CD14-positive monocyte (primary cell): ENCODE data around the gene TNXB. TPM values are rescaled to one million over a fixed set of nuclear protein-coding genes. Genes with fewer than 3 reads are reported as not detected.
"Not testable (repeated sequence)": the region's sequence is repeated elsewhere in the genome, so short reads cannot be mapped to it uniquely, and the experiment has no call there.

Experiments used
- DNase-seq, 3 donors: peaks; one replicate each; pipeline ENCODE4 v3.0.0-alpha.2; 2011 to 2022
- H2AFZ ChIP-seq: 2 replicates; pipeline ENCODE4 v1.6.0; 2012; ENCODE audit warnings: mild to moderate bottlenecking, low read depth, low read length, inconsistent platforms; ENCODE audit not compliant: insufficient read depth, poor library complexity, severe bottlenecking
- H3K27ac ChIP-seq, 2 donors: 1 replicate in 1 of 2; 2 replicates in 1 of 2; pipeline ENCODE4 v1.5.1; 2012 to 2013; ENCODE audit warnings: low read length in 2 of 2, control low read depth in 1 of 2, inconsistent platforms in 1 of 2, low read depth in 1 of 2, mild to moderate bottlenecking in 1 of 2
- H3K27me3 ChIP-seq, 2 donors: one replicate each; pipeline versions ENCODE4 v1.6.0 to v1.6.1; 2011 to 2013; ENCODE audit warnings: low read length in 2 of 2; ENCODE audit not compliant: control insufficient read depth in 2 of 2, insufficient read depth in 2 of 2
- H3K36me3 ChIP-seq, 2 donors: replicated peaks in 1 of 2; 1 replicate in 1 of 2; 2 replicates in 1 of 2; pipeline versions ENCODE4 v1.5.1 to v1.6.1; 2012 to 2013; ENCODE audit warnings: low read length in 2 of 2, control low read depth in 1 of 2, inconsistent platforms in 1 of 2, mild to moderate bottlenecking in 1 of 2; ENCODE audit not compliant: insufficient read depth in 2 of 2, control insufficient read depth in 1 of 2
- H3K4me1 ChIP-seq, 2 donors: 1 replicate in 1 of 2; 2 replicates in 1 of 2; pipeline versions ENCODE4 v1.5.1 to v1.6.1; 2012 to 2013; ENCODE audit warnings: low read length in 2 of 2, control low read depth in 1 of 2, inconsistent platforms in 1 of 2, mild to moderate bottlenecking in 1 of 2, moderate library complexity in 1 of 2; ENCODE audit not compliant: insufficient read depth in 2 of 2, control insufficient read depth in 1 of 2
- H3K4me2 ChIP-seq: replicated peaks from 2 replicates; pipeline ENCODE3; 2012; ENCODE audit warnings: low read length, moderate library complexity, mild to moderate bottlenecking; ENCODE audit not compliant: poor library complexity, severe bottlenecking; ENCODE audit errors: extremely low read depth
- H3K4me3 ChIP-seq, 3 experiments: fragments of 200-600 bp in 1 of 3; sonication (generic) in 1 of 3; replicated peaks in 1 of 3; 1 replicate in 2 of 3; 2 replicates in 1 of 3; pipeline ENCODE4 v1.5.1; 2011 to 2013; ENCODE audit warnings: low read length in 3 of 3, mild to moderate bottlenecking in 3 of 3, control low read depth in 2 of 3, low read depth in 2 of 3, inconsistent platforms in 1 of 3, moderate library complexity in 1 of 3
- H3K79me2 ChIP-seq: 2 replicates; pipeline ENCODE4 v1.6.0; 2012; ENCODE audit warnings: mild to moderate bottlenecking, control low read depth, inconsistent platforms, low read length, moderate library complexity; ENCODE audit not compliant: insufficient read depth
- H3K9ac ChIP-seq: 2 replicates; pipeline ENCODE4 v1.6.0; 2017; ENCODE audit warnings: low read length, mild to moderate bottlenecking; ENCODE audit not compliant: insufficient read depth, poor library complexity, severe bottlenecking
- H3K9me3 ChIP-seq, 2 donors: replicated peaks in 1 of 2; 1 replicate in 1 of 2; 2 replicates in 1 of 2; pipeline versions ENCODE4 v1.5.1 to v1.6.1; 2012 to 2013; ENCODE audit warnings: low read length in 2 of 2, control low read depth in 1 of 2; ENCODE audit not compliant: control insufficient read depth in 1 of 2, insufficient read depth in 1 of 2
- H4K20me1 ChIP-seq: 2 replicates; pipeline ENCODE4 v1.6.0; 2012; ENCODE audit warnings: mild to moderate bottlenecking, low read length, control low read depth, moderate library complexity; ENCODE audit not compliant: insufficient read depth
- H3K27ac Mint-ChIP-seq, 7 donors: one replicate each; pipeline ENCODE4 v1.8.0; 2020; ENCODE audit warnings: mild to moderate bottlenecking in 7 of 7, mixed read lengths in 7 of 7, moderate library complexity in 6 of 7, inconsistent platforms in 2 of 7
- H3K27me3 Mint-ChIP-seq, 3 donors: one replicate each; pipeline ENCODE4 v1.8.0; 2021 to 2022; ENCODE audit warnings: low read depth in 3 of 3, mild to moderate bottlenecking in 3 of 3, mixed read lengths in 3 of 3, moderate library complexity in 3 of 3, inconsistent platforms in 1 of 3
- H3K36me3 Mint-ChIP-seq, 2 donors: one replicate each; pipeline ENCODE4 v1.8.0; 2020; ENCODE audit warnings: mixed read lengths in 2 of 2, inconsistent platforms in 1 of 2, mild to moderate bottlenecking in 1 of 2
- H3K4me1 Mint-ChIP-seq: one replicate; pipeline ENCODE4 v1.8.0; 2020; ENCODE audit warnings: mild to moderate bottlenecking, mixed read lengths
- H3K4me3 Mint-ChIP-seq, 2 donors: one replicate each; pipeline ENCODE4 v1.8.0; 2020; ENCODE audit warnings: mild to moderate bottlenecking in 2 of 2, mixed read lengths in 2 of 2, moderate library complexity in 1 of 2
- H3K9me3 Mint-ChIP-seq, 7 donors: one replicate each; pipeline ENCODE4 v1.8.0; 2020 to 2022; ENCODE audit warnings: mixed read lengths in 7 of 7, mild to moderate bottlenecking in 6 of 7, moderate library complexity in 6 of 7, inconsistent platforms in 2 of 7
- WGBS: methylation state at CpG from one replicate; pipeline ENCODE4 v1.1.5; 2013; ENCODE audit warnings: missing lambda C conversion rate; ENCODE audit not compliant: insufficient coverage; 5-methylcytosine and 5-hydroxymethylcytosine counted together
- intact Hi-C, 2 donors: fragments of 100-400 bp; cut with micrococcal nuclease; formaldehyde crosslinking; loops; one replicate each; pipeline versions ENCODE4 v1.15.0 to v1.15.1; 2023
- polyA plus RNA-seq, 3 donors: library from polyadenylated mRNA; depleted of rRNA in 1 of 3; unstranded in 2 of 3; stranded (reverse) in 1 of 3; fragments of 300-500 nt in 2 of 3; fragments of >200 nt in 1 of 3; fragmentation: Illumina TruSeq in 2 of 3; gene quantifications; 1 replicate in 2 of 3; 2 replicates in 1 of 3; pipeline ENCODE4 v1.2.3, GENCODE V29; 2012 to 2021

TNXB gene
- polyA plus RNA-seq, 3 donors: 1.2 TPM; not detected in 2

DNA sequence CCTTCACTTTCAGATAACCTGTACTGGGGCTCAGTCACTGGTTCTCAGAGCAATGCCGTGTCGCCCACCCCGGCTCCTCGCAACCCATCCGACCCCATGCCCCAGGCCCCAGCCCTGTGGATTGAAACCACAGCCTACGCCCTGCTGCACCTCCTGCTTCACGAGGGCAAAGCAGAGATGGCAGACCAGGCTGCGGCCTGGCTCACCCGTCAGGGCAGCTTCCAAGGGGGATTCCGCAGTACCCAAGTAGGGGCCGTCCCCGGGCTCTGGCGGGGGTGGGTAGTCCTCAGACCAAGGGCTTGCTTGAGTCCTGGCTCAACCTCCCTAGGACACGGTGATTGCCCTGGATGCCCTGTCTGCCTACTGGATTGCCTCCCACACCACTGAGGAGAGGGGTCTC, 79.6 kb downstream of the TNXB start:
- H3K9ac ChIP-seq, H4K20me1 ChIP-seq, H3K9me3 ChIP-seq, H3K27me3 Mint-ChIP-seq, H2AFZ ChIP-seq, H3K27me3 ChIP-seq, H3K4me3 ChIP-seq, H3K4me1 Mint-ChIP-seq, H3K4me1 ChIP-seq, H3K27ac Mint-ChIP-seq, H3K36me3 Mint-ChIP-seq, H3K4me3 Mint-ChIP-seq, H3K9me3 Mint-ChIP-seq, H3K4me2 ChIP-seq, intact Hi-C loops, H3K79me2 ChIP-seq, DNase-seq, H3K36me3 ChIP-seq, H3K27ac ChIP-seq: not testable (repeated sequence)
- WGBS: 60% methylated on average over 1 of the region's 14 CpGs

DNA sequence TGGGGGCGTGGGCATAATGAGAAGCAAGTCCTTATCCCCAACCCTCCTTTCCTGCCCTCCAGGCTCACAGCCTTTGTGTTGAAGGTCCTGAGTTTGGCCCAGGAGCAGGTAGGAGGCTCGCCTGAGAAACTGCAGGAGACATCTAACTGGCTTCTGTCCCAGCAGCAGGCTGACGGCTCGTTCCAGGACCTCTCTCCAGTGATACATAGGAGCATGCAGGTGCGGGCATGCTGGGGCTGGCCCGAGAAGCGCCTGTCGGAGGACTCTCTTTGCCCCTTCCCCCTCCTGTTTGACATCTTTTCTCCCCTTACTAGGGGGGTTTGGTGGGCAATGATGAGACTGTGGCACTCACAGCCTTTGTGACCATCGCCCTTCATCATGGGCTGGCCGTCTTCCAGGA, 80.5 kb downstream of the TNXB start:
- H3K79me2 ChIP-seq, H3K4me1 ChIP-seq, H3K4me3 ChIP-seq, H3K9ac ChIP-seq, H3K4me3 Mint-ChIP-seq, DNase-seq, H3K27me3 Mint-ChIP-seq, H3K27ac ChIP-seq, H3K27ac Mint-ChIP-seq, H4K20me1 ChIP-seq, H3K4me1 Mint-ChIP-seq, H3K36me3 ChIP-seq, H3K27me3 ChIP-seq, H2AFZ ChIP-seq, H3K36me3 Mint-ChIP-seq, H3K9me3 Mint-ChIP-seq, H3K9me3 ChIP-seq, H3K4me2 ChIP-seq, intact Hi-C loops: not testable (repeated sequence)
- no CpG with 5 or more reads among the region's 10 CpGs for WGBS

DNA sequence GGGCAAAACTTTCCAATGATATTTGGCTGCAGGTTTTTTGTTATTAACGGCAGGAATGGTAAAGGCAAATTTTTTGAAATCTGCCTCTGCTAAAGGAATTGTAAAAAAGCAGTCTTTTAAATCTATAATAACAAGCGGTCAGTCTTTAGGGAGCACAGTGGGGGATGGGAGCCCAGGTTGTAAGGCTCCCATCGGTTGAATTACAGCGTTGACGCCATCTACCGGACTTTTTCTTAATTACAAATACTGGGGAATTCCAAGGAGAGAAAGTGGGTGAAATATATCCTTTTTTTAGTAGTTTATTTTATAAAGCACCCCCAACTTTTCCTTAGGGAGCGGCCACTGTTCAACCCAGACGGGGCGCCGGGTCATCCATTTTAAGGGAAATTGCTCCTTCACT, 87.0 kb downstream of the TNXB start:
- H3K9ac ChIP-seq, intact Hi-C loops, H3K27ac Mint-ChIP-seq, H3K4me3 ChIP-seq, H3K9me3 Mint-ChIP-seq, H2AFZ ChIP-seq, H3K27ac ChIP-seq, H3K4me2 ChIP-seq, H3K36me3 Mint-ChIP-seq, H3K9me3 ChIP-seq, H3K4me3 Mint-ChIP-seq, H3K79me2 ChIP-seq, H3K27me3 Mint-ChIP-seq, H3K4me1 Mint-ChIP-seq, H4K20me1 ChIP-seq, DNase-seq, H3K36me3 ChIP-seq, H3K27me3 ChIP-seq, H3K4me1 ChIP-seq: not testable (repeated sequence)
- WGBS: no CpG with 5 or more reads among the region's 10 CpGs

DNA sequence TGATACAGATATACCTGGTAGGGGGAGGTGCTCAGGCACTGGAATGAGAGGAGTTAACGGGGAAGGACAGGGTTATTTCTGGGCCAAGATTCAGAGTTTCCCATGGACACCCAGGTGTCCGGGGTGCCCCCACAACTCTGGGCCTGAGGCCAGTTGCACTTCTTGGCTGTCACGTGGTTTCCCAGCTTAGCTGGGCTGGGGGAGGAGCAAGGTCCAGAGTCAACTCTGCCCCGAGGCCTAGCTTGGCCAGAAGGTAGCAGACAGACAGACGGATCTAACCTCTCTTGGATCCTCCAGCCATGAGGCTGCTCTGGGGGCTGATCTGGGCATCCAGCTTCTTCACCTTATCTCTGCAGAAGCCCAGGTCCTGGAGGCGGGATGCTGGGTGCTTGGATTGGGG, 94.6 kb downstream of the TNXB start, which contains the start of gene C4B:
Gene C4B (plus strand): TSS at position 249 of the 400 bp plus-strand sequence. CDS start 51 bp downstream, at position 300.
- H3K79me2 ChIP-seq, H3K36me3 Mint-ChIP-seq, H4K20me1 ChIP-seq, intact Hi-C loops, H3K4me1 ChIP-seq, H3K27me3 ChIP-seq, H3K9me3 Mint-ChIP-seq, H3K4me2 ChIP-seq, H3K4me3 ChIP-seq, H3K27ac ChIP-seq, H2AFZ ChIP-seq, H3K36me3 ChIP-seq, H3K9ac ChIP-seq, H3K4me3 Mint-ChIP-seq, H3K4me1 Mint-ChIP-seq, DNase-seq, H3K9me3 ChIP-seq, H3K27me3 Mint-ChIP-seq, H3K27ac Mint-ChIP-seq: not testable (repeated sequence)
- WGBS: no CpG with 5 or more reads among the region's 6 CpGs
